ENCODE results near the gene SFTPA2. TPM values are rescaled to one million over a fixed set of nuclear protein-coding genes. Genes with fewer than 3 reads are reported as not detected.
"Not testable (repeated sequence)": the region's sequence is repeated elsewhere in the genome, so short reads cannot be mapped to it uniquely, and the experiment has no call there.

The SFTPA2 gene
- polyA plus RNA-seq, 1 donor = not detected

GRCh38 chr10:79540930-79541329 is 19.3 kb downstream of the SFTPA2 start:
- H3K4me1 ChIP-seq (ENCODE audit: control insufficient read depth, insufficient read depth, low read length); H3K9me3 ChIP-seq (ENCODE audit: control insufficient read depth, low read depth, low read length); H3K4me3 ChIP-seq (ENCODE audit: low read length); H3K27ac ChIP-seq (ENCODE audit: low read length); H3K36me3 ChIP-seq (ENCODE audit: control insufficient read depth, insufficient read depth, low read length); H3K27me3 ChIP-seq (ENCODE audit: control insufficient read depth, insufficient read depth, low read length); DNase-seq: not testable (repeated sequence)
- WGBS (ENCODE audit: insufficient coverage, low lambda C conversion rate) = no CpG with 5 or more reads among the region's 1 CpG

DNA sequence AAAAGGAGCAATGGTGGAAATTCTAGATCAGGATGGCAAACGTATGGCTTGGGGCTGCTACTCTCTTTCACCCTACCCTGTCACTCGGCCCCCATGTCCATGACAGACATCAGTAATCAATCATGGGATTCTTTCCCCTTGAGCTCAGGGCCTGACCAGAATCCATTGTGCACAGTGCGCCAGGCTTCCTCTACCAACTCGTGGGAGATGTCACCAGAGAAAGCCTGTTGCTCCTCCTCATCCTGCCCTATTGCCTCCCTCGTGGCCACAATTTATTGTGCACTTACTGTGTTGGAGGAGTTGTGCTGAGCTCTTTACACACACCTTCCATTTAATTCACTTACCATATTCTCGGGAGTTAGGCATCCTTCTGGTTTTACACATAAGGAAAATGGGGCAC is 21.9 kb downstream of the SFTPA2 start:
- H3K9me3 ChIP-seq (ENCODE audit: control insufficient read depth, low read depth, low read length); H3K27me3 ChIP-seq (ENCODE audit: control insufficient read depth, insufficient read depth, low read length); DNase-seq; H3K4me3 ChIP-seq (ENCODE audit: low read length); H3K4me1 ChIP-seq (ENCODE audit: control insufficient read depth, insufficient read depth, low read length); H3K36me3 ChIP-seq (ENCODE audit: control insufficient read depth, insufficient read depth, low read length); H3K27ac ChIP-seq (ENCODE audit: low read length): not testable (repeated sequence)
- no CpG with 5 or more reads among the region's 6 CpGs for WGBS (ENCODE audit: insufficient coverage, low lambda C conversion rate)

DNA sequence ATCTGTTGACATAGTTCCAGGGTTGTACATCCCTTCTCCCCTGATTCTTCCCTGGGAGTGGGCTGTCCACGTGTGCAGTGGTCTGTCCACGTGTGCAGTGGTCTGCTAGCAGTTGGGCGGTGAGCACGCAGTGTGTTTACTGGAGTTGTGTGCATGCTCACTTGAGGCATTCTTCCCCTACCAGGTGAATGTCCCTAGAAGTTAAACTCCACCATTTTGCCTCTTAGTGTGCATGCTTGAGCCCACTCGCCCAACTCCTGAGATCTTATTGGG is 26.4 kb downstream of the SFTPA2 start:
- H3K36me3 ChIP-seq (ENCODE audit: control insufficient read depth, insufficient read depth, low read length); H3K9me3 ChIP-seq (ENCODE audit: control insufficient read depth, low read depth, low read length); DNase-seq; H3K4me1 ChIP-seq (ENCODE audit: control insufficient read depth, insufficient read depth, low read length); H3K27me3 ChIP-seq (ENCODE audit: control insufficient read depth, insufficient read depth, low read length); H3K4me3 ChIP-seq (ENCODE audit: low read length); H3K27ac ChIP-seq (ENCODE audit: low read length): not testable (repeated sequence)
- no CpG with 5 or more reads among the region's 5 CpGs for WGBS (ENCODE audit: insufficient coverage, low lambda C conversion rate)

GRCh38 chr10:79533142-79533902 is 26.9 kb downstream of the SFTPA2 start:
- not testable (repeated sequence) for H3K36me3 ChIP-seq (ENCODE audit: control insufficient read depth, insufficient read depth, low read length); H3K4me1 ChIP-seq (ENCODE audit: control insufficient read depth, insufficient read depth, low read length); H3K4me3 ChIP-seq (ENCODE audit: low read length); H3K27me3 ChIP-seq (ENCODE audit: control insufficient read depth, insufficient read depth, low read length); H3K9me3 ChIP-seq (ENCODE audit: control insufficient read depth, low read depth, low read length); H3K27ac ChIP-seq (ENCODE audit: low read length)
- WGBS (ENCODE audit: insufficient coverage, low lambda C conversion rate) = no CpG with 5 or more reads among the region's 11 CpGs
- DNase-seq = peak in 1 of 2 donors; percentile 10

DNA sequence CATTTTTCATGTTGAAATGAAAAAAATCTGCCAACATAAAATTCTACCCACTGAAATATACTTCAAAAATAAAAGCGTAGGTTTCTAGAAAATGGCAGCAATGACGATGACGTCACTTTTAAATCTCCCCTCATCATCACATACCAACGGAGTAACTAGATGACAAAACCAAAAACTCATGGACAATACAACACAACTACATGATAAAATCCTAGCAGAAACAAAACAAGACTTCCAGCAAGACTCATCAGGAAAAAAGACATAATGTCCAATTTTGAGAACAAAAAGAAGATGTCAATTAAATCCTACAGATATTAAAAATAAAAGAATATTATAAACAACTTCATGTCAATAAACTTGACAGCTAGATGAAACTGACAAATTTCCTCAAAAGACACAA is 31.9 kb downstream of the SFTPA2 start:
- H3K4me3 ChIP-seq (ENCODE audit: low read length); DNase-seq; H3K27ac ChIP-seq (ENCODE audit: low read length); H3K36me3 ChIP-seq (ENCODE audit: control insufficient read depth, insufficient read depth, low read length); H3K9me3 ChIP-seq (ENCODE audit: control insufficient read depth, low read depth, low read length); H3K4me1 ChIP-seq (ENCODE audit: control insufficient read depth, insufficient read depth, low read length); H3K27me3 ChIP-seq (ENCODE audit: control insufficient read depth, insufficient read depth, low read length): not testable (repeated sequence)
- WGBS (ENCODE audit: insufficient coverage, low lambda C conversion rate) = no CpG with 5 or more reads among the region's 4 CpGs

GRCh38 chr10:79525049-79525710 is 35.0 kb downstream of the SFTPA2 start:
- not testable (repeated sequence) for DNase-seq; H3K27ac ChIP-seq (ENCODE audit: low read length); H3K4me3 ChIP-seq (ENCODE audit: low read length); H3K27me3 ChIP-seq (ENCODE audit: control insufficient read depth, insufficient read depth, low read length); H3K9me3 ChIP-seq (ENCODE audit: control insufficient read depth, low read depth, low read length); H3K4me1 ChIP-seq (ENCODE audit: control insufficient read depth, insufficient read depth, low read length); H3K36me3 ChIP-seq (ENCODE audit: control insufficient read depth, insufficient read depth, low read length)
- WGBS (ENCODE audit: insufficient coverage, low lambda C conversion rate) = no CpG with 5 or more reads among the region's 8 CpGs

- no CpG with 5 or more reads among the region's 13 CpGs for WGBS (ENCODE audit: insufficient coverage, low lambda C conversion rate)
- H3K4me3 ChIP-seq (ENCODE audit: low read length); H3K27ac ChIP-seq (ENCODE audit: low read length); H3K36me3 ChIP-seq (ENCODE audit: control insufficient read depth, insufficient read depth, low read length); H3K9me3 ChIP-seq (ENCODE audit: control insufficient read depth, low read depth, low read length); DNase-seq; H3K4me1 ChIP-seq (ENCODE audit: control insufficient read depth, insufficient read depth, low read length); H3K27me3 ChIP-seq (ENCODE audit: control insufficient read depth, insufficient read depth, low read length): not testable (repeated sequence)
Measured at GRCh38 chr10:79523157-79523853, 36.9 kb downstream of the SFTPA2 start.

DNA sequence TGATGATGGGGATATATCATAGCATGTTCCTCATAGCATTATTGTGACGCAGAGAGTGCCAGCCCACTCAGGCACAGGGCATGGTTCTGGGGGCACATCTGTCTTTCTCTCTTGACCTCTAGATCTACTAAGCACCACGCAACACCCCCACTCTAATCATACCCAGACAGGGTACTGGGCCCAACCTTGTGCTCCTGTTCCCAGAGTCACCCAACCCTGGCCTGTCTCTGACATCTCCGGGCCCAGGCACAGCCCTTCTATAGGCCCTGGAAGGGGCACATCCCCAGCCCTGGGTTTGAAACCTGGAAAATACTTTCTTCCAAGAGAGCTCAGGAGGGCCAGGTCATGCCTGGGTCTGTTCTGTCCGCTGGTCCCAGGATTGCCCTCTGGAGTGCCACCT is 37.7 kb downstream of the SFTPA2 start:
- not testable (repeated sequence) for H3K27ac ChIP-seq (ENCODE audit: low read length); H3K27me3 ChIP-seq (ENCODE audit: control insufficient read depth, insufficient read depth, low read length); H3K36me3 ChIP-seq (ENCODE audit: control insufficient read depth, insufficient read depth, low read length); DNase-seq; H3K4me3 ChIP-seq (ENCODE audit: low read length); H3K9me3 ChIP-seq (ENCODE audit: control insufficient read depth, low read depth, low read length); H3K4me1 ChIP-seq (ENCODE audit: control insufficient read depth, insufficient read depth, low read length)
- WGBS (ENCODE audit: insufficient coverage, low lambda C conversion rate) = no CpG with 5 or more reads among the region's 4 CpGs

GRCh38 chr10:79521751-79522150 is 38.5 kb downstream of the SFTPA2 start:
- DNase-seq; H3K4me3 ChIP-seq (ENCODE audit: low read length); H3K9me3 ChIP-seq (ENCODE audit: control insufficient read depth, low read depth, low read length); H3K27ac ChIP-seq (ENCODE audit: low read length); H3K36me3 ChIP-seq (ENCODE audit: control insufficient read depth, insufficient read depth, low read length); H3K4me1 ChIP-seq (ENCODE audit: control insufficient read depth, insufficient read depth, low read length); H3K27me3 ChIP-seq (ENCODE audit: control insufficient read depth, insufficient read depth, low read length): not testable (repeated sequence)
- no CpG with 5 or more reads among the region's 6 CpGs for WGBS (ENCODE audit: insufficient coverage, low lambda C conversion rate)

DNA sequence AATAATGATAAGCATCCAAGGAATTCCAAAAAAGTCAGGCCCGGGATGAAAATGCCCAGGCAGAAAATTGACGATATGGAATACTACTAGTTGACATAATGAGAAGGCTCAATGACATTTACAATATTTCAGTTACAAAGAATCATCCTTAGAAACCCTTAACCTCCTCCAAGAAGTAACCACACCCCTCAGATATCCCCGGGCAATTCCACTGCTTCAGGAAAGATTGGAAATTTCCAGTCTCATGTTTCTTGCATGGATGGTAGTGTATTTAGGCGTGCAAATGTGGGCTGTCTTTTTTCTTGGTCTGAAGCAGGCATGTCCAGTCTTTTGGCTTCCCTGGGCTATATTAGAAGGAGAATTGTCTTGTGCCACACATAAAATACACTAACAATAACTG is 42.6 kb downstream of the SFTPA2 start:
- no CpG with 5 or more reads among the region's 4 CpGs for WGBS (ENCODE audit: insufficient coverage, low lambda C conversion rate)
- H3K27ac ChIP-seq (ENCODE audit: low read length); H3K4me1 ChIP-seq (ENCODE audit: control insufficient read depth, insufficient read depth, low read length): not testable (repeated sequence)

More for the DNA sequence above, 42.6 kb downstream of the SFTPA2 start:
- not testable (repeated sequence) for H3K4me3 ChIP-seq (ENCODE audit: low read length); H3K27me3 ChIP-seq (ENCODE audit: control insufficient read depth, insufficient read depth, low read length); DNase-seq; H3K36me3 ChIP-seq (ENCODE audit: control insufficient read depth, insufficient read depth, low read length); H3K9me3 ChIP-seq (ENCODE audit: control insufficient read depth, low read depth, low read length)
